Panc1 (cell line): Measurements from ENCODE around the gene NLRC5. TPM values are rescaled to one million over a fixed set of nuclear protein-coding genes. Genes with fewer than 3 reads are reported as not detected.

Source experiments
- ATAC-seq: fragments of 200-7000 bp; cut with Tn5 transposase; 2 replicates; pipeline ENCODE4 v1.9.1; 2020; ENCODE audit warnings: mild to moderate bottlenecking, moderate library complexity
- BruUV-seq: library from RNA; stranded (reverse); fragments of 400-500 nt; replicated peaks from 2 replicates; lab custom pipeline; 2021; lab: Mats Ljungman, UMichigan
- CTCF ChIA-PET: fragments of 300-600 bp; sonication (Branson Sonifier 250); formaldehyde crosslinking; loops from one replicate; lab custom pipeline; 2022; ENCODE audit warnings: antibody characterized with exemption; lab: Charles Lee
- POLR2A ChIA-PET: fragments of 300-600 bp; sonication (Branson Sonifier 250); formaldehyde crosslinking; loops from one replicate; lab custom pipeline; 2022; ENCODE audit warnings: antibody characterized with exemption; lab: Charles Lee
- DNase-seq: peaks from one replicate; pipeline ENCODE4 v3.0.0-alpha.2; 2010; ENCODE audit warnings: low read depth, low spot score
- H3K27ac ChIP-seq: 2 replicates; pipeline ENCODE4 v1.5.1; 2011; ENCODE audit warnings: mild to moderate bottlenecking, low read length, inconsistent platforms
- H3K27me3 ChIP-seq: fragments of 200-500 bp; sonication (Bioruptor generic); 2 replicates; pipeline ENCODE4 v1.6.0; 2014; ENCODE audit warnings: low read length, inconsistent platforms; ENCODE audit not compliant: control insufficient read depth, insufficient read depth
- H3K36me3 ChIP-seq: fragments of 200-500 bp; sonication (Bioruptor generic); 2 replicates; pipeline ENCODE4 v1.5.1; 2014; ENCODE audit warnings: inconsistent platforms, mild to moderate bottlenecking, low read length, moderate library complexity; ENCODE audit not compliant: control insufficient read depth, insufficient read depth
- H3K4me1 ChIP-seq: 2 replicates; pipeline ENCODE4 v1.5.1; 2011; ENCODE audit warnings: inconsistent platforms, mild to moderate bottlenecking, low read length, moderate library complexity; ENCODE audit not compliant: control insufficient read depth, insufficient read depth
- H3K4me3 ChIP-seq, 2 experiments: 2 replicates each; pipeline ENCODE4 v1.5.1; 2011 to 2012; ENCODE audit warnings: low read depth in 2 of 2, low read length in 2 of 2, mild to moderate bottlenecking in 2 of 2, inconsistent platforms in 1 of 2, moderate library complexity in 1 of 2
- H3K9me3 ChIP-seq: fragments of 200-500 bp; sonication (Bioruptor generic); 2 replicates; pipeline ENCODE4 v1.5.1; 2014; ENCODE audit warnings: low read depth, mild to moderate bottlenecking, inconsistent platforms, low read length, moderate library complexity; ENCODE audit not compliant: control insufficient read depth, insufficient read depth
- CTCF ChIP-seq: fragments of 450-650 bp; IDR thresholded peaks from 2 replicates; pipeline ENCODE4 v1.5.1; 2017; ENCODE audit warnings: mild to moderate bottlenecking
- POLR2AphosphoS5 ChIP-seq: IDR thresholded peaks from 2 replicates; pipeline ENCODE4 v1.6.1; 2012; ENCODE audit warnings: mild to moderate bottlenecking, low read depth, low read length, moderate library complexity
- REST ChIP-seq, 2 experiments: IDR thresholded peaks; 2 replicates each; pipeline ENCODE4 v1.6.1; 2011 to 2012; ENCODE audit warnings: low read depth in 2 of 2, control low read depth in 1 of 2, low read length in 1 of 2, mild to moderate bottlenecking in 1 of 2, moderate library complexity in 1 of 2; ENCODE audit not compliant: insufficient read depth in 1 of 2
- SIN3A ChIP-seq: IDR thresholded peaks from 2 replicates; pipeline ENCODE4 v1.6.1; 2012; ENCODE audit warnings: low read depth, mild to moderate bottlenecking, low read length, moderate library complexity, borderline replicate concordance; ENCODE audit not compliant: insufficient read depth
- TCF7L2 ChIP-seq: IDR thresholded peaks from 2 replicates; pipeline ENCODE4 v1.6.1; 2011; ENCODE audit warnings: mild to moderate bottlenecking, low read depth, low read length, inconsistent platforms
- in situ Hi-C: cut with HindIII; loops from 2 replicates; pipeline ENCODE4 v1.10.0; 2016; ENCODE audit warnings: low sequenced_read_pairs, low pct_unique_long_range_greater_than_20kb
- intact Hi-C: fragments of 100-400 bp; cut with micrococcal nuclease; formaldehyde crosslinking; loops from one replicate; pipeline ENCODE4 v1.10.0; 2022; ENCODE audit not compliant: unreplicated experiment
- total RNA-seq: library from RNA; stranded (reverse); gene quantifications from one replicate; pipeline ENCODE4 v1.2.1, GENCODE V29; 2021; ENCODE audit not compliant: unreplicated experiment

The NLRC5 gene
- total RNA-seq, 1 experiment from 2014 or later = 8.8 TPM

DNA sequence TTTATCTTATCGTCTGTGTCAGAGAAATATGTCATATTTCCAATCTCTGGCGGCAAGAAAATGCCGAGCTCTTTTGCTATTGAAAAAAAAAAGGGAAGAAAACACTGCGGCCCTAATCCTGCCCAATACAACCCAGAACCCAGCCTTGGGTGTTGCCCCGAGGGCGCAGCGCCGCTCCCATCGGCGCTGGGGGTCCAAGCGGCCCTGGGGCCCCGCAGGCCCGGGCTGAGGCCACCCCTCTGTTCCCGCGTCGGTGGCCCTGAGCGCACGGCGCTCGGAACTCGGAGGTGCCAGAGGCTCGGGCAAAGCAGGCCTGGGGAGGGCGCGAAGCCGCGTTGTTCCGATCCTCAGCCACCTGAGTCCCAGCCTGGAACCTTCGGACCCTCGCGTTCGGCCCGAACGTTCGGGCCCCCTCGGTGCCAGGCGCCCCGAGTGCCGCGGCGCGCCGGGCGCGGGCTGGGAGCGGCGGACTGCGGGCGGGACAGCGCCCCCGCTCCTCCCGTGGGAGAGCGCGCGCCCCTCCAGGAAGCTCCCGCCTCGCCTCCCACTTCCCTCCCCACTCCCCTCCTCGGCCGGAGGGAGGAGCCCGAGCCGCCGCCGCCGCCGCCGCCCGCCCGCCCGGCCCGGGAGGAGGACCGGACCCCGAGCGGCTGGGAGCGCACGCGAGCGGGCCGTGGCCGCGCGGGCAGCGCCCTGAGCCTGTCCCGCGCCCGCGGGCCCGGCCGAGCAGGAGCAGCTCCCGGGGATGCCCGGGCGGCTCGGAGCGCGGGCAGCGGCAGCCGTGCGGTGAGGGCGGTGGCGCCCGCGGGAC, 102.8 kb downstream of the NLRC5 start, which contains the start of gene CPNE2:
TSS of gene CPNE2 (plus strand) at position 609 of the 811 bp plus-strand sequence. CDS start 18,160 bp downstream, outside the sequence.
- H3K27me3 ChIP-seq = no peaks in the 10 kb centered on the region
- peak within 1 kb of the TSS; percentile 79 for H3K27ac ChIP-seq
- in situ Hi-C loops = no loop called here
- no TSS peak for BruUV-seq
- no peak for TF ChIP-seq SIN3A
- no peak for TF ChIP-seq CTCF
- no peak for TF ChIP-seq REST (IDR thresholded peaks at IDR 0.05; ENCODE audit: insufficient read depth in 1 of 2, low read depth in 2 of 2, low read length in 1 of 2)
- TF ChIP-seq POLR2AphosphoS5 = no peak
- TF ChIP-seq TCF7L2 = no peak
- no peaks in the 10 kb centered on the region for H3K9me3 ChIP-seq
- intact Hi-C loops = no loop called here
- ATAC-seq (peak; percentile 92), DNase-seq (no peak)
- ChIA-PET CTCF (interaction anchor here (0.6 to 0.8 kb wide), 2 partner anchors 110 to 120 kb away, joined by 3 to 6 read pairs; no protein-coding TSS in a partner anchor), POLR2A (interaction anchor here (0.7 kb wide), 2 partner anchors 18 to 90 kb away, joined by 4 to 6 read pairs; no protein-coding TSS in a partner anchor)
- H3K4me1 ChIP-seq = peaks cover 8% of the 10 kb centered on the region
- peak within 1 kb of the TSS; percentile 54 to 68 for H3K4me3 ChIP-seq
- no peaks in the 10 kb centered on the region for H3K36me3 ChIP-seq

- ChIA-PET POLR2A (interaction anchor here (0.7 kb wide), 1 partner anchor 17 kb away, joined by 4 read pairs; no protein-coding TSS in a partner anchor), CTCF (interaction anchor here (0.6 to 0.8 kb wide), 5 partner anchors 26 to 221 kb away, joined by 3 to 6 read pairs (median 5); no protein-coding TSS in a partner anchor)
- H3K36me3 ChIP-seq = no peaks in the 10 kb centered on the region
- intact Hi-C loops (no loop called here), in situ Hi-C loops (no loop called here)
- peak overlapping the region; percentile 54 to 56 for H3K4me3 ChIP-seq
- peak overlapping the region; percentile 51; the same call in 1 of the 2 replicates for H3K27ac ChIP-seq
- H3K27me3 ChIP-seq = no peaks in the 10 kb centered on the region
- no peaks in the 10 kb centered on the region for H3K9me3 ChIP-seq
- DNase-seq (no peak), ATAC-seq (peak; percentile 75)
- H3K4me1 ChIP-seq = peaks cover 8% of the 10 kb centered on the region
- TF ChIP-seq CTCF (peak; percentile 88), POLR2AphosphoS5 (no peak)
- BruUV-seq = no TSS peak
Observed at GRCh38 chr16:57092786-57093411, 103.5 kb downstream of the NLRC5 start.
